K562 treated with DMSO at 1 percent for 24 hours (cell line): Measurements from ENCODE around the gene DBNDD2. TPM values are rescaled to one million over a fixed set of nuclear protein-coding genes. Genes with fewer than 3 reads are reported as not detected.

Source experiments
- total RNA-seq: library from RNA; unstranded; fragments of 300-600 nt; gene quantifications from 2 replicates; pipeline ENCODE4 v1.2.3, GENCODE V29; 2022; ENCODE audit warnings: low read depth; ENCODE audit not compliant: insufficient read depth

Gene DBNDD2
- total RNA-seq = 40.5 and 44.7 TPM in 2 replicates

GRCh38 chr20:45407783-45408645 is at the start of gene DBNDD2:
TSS of gene DBNDD2 (plus strand) at chr20:45408289. CDS start at chr20:45408468, 179 bp downstream.

GRCh38 chr20:45362804-45363610 is 45.1 kb upstream of the DBNDD2 start, which contains the start of gene SYS1:
TSS of gene SYS1 (plus strand) at chr20:45363156. CDS start at chr20:45363532, 376 bp downstream.

GRCh38 chr20:45378191-45378590 is 29.9 kb upstream of the DBNDD2 start, which contains the start of gene TP53TG5:
TSS of gene TP53TG5 (minus strand) at chr20:45378325. CDS start at chr20:45378236, 89 bp downstream.

GRCh38 chr20:45415822-45416637 is 7.9 kb downstream of the DBNDD2 start, which contains the start of gene PIGT:
TSS of gene PIGT (plus strand) at chr20:45416141. CDS start at chr20:45416157, 16 bp downstream.

Other genes starting within 250 kb of the DBNDD2 start
- not detected in 2 replicates for gene PI3, start 233.4 kb upstream of the DBNDD2 start, total RNA-seq
- not detected in 2 replicates for gene SEMG1, start 201.3 kb upstream of the DBNDD2 start, total RNA-seq
- gene SEMG2, start 186.9 kb upstream of the DBNDD2 start, total RNA-seq = not detected in 2 replicates
- not detected in 2 replicates for gene SLPI, start 153.7 kb upstream of the DBNDD2 start, total RNA-seq
- not detected in 2 replicates for gene RBPJL, start 101.4 kb upstream of the DBNDD2 start, total RNA-seq
- 0.22 TPM in 1 of 2 replicates, not detected in the other for gene MATN4, start 100.0 kb upstream of the DBNDD2 start, total RNA-seq
- gene SDC4, start 59.9 kb upstream of the DBNDD2 start, total RNA-seq = 11.9 and 12.1 TPM in 2 replicates
- gene SYS1, start 45.1 kb upstream of the DBNDD2 start, total RNA-seq = 25.8 and 30.4 TPM in 2 replicates
- 0.41 TPM in 1 of 2 replicates, not detected in the other for gene TP53TG5, start 30.0 kb upstream of the DBNDD2 start, total RNA-seq
- 109 and 122 TPM in 2 replicates for gene PIGT, start 7.9 kb downstream of the DBNDD2 start, total RNA-seq
- not detected in 2 replicates for gene WFDC2, start 61.5 kb downstream of the DBNDD2 start, total RNA-seq
- not detected in 2 replicates for gene SPINT3, start 107.3 kb downstream of the DBNDD2 start, total RNA-seq
- gene WFDC6, start 131.2 kb downstream of the DBNDD2 start, total RNA-seq = not detected in 2 replicates
- gene EPPIN, start 139.1 kb downstream of the DBNDD2 start, total RNA-seq = not detected in 2 replicates
- gene WFDC8, start 171.0 kb downstream of the DBNDD2 start, total RNA-seq = not detected in 2 replicates
- not detected in 2 replicates for gene WFDC10A, start 221.4 kb downstream of the DBNDD2 start, total RNA-seq
- not detected in 2 replicates for gene WFDC9, start 223.0 kb downstream of the DBNDD2 start, total RNA-seq